K562 (cell line): ENCODE results near the gene SLC40A1. TPM values are rescaled to one million over a fixed set of nuclear protein-coding genes. Genes with fewer than 3 reads are reported as not detected.

Experiments
- BDP1 ChIP-seq: IDR thresholded peaks from 3 replicates; pipeline ENCODE4 v1.6.1; 2011; ENCODE audit not compliant: insufficient read length, insufficient read depth
- CBX1 ChIP-seq: sonication (generic); IDR thresholded peaks from 2 replicates; pipeline ENCODE4 v1.6.1; 2016; ENCODE audit warnings: antibody characterized with exemption, low read depth, mild to moderate bottlenecking
- FOXJ2 ChIP-seq: fragments of 200-800 bp; sonication (Bioruptor generic); IDR thresholded peaks from 2 replicates; pipeline ENCODE4 v1.6.1; 2016; ENCODE audit warnings: missing genetic modification characterization, missing compliant biosample characterization
- HBP1 ChIP-seq: fragments of 450-650 bp; formaldehyde crosslinking; IDR thresholded peaks from 2 replicates; pipeline ENCODE4 v1.4.0; 2022; ENCODE audit warnings: missing genetic modification characterization
- MAX ChIP-seq: sonication (generic); formaldehyde crosslinking; IDR thresholded peaks from 2 replicates; pipeline ENCODE4 v1.9.0; 2022; ENCODE audit warnings: mild to moderate bottlenecking, missing genetic modification reagents
- MBD2 ChIP-seq: sonication (generic); IDR thresholded peaks from 2 replicates; pipeline ENCODE4 v1.6.1; 2016; ENCODE audit warnings: low read depth, borderline replicate concordance
- SRSF1 ChIP-seq: fragments of 200-400 bp; formaldehyde crosslinking; IDR thresholded peaks from 2 replicates; pipeline ENCODE4 v1.6.1; 2017; ENCODE audit warnings: mild to moderate bottlenecking, low read depth, low read length, moderate library complexity
- ZNF121 ChIP-seq: sonication (generic); formaldehyde crosslinking; conservative IDR thresholded peaks from 2 replicates; pipeline ENCODE4 v1.8.0; 2022; ENCODE audit warnings: missing genetic modification reagents
- ZNF764 ChIP-seq: fragments of 250-450 bp; sonication (Bioruptor Pico); IDR thresholded peaks from 2 replicates; pipeline ENCODE4 v1.4.0; 2020; ENCODE audit warnings: low read depth, mild to moderate bottlenecking, moderate library complexity
- ZNF77 ChIP-seq: fragments of 250-450 bp; sonication (Bioruptor Pico); IDR thresholded peaks from 2 replicates; pipeline ENCODE4 v1.5.0; 2020
- polyA plus RNA-seq, 8 experiments: library from polyadenylated mRNA; depleted of rRNA in 4 of 8; stranded (reverse) in 5 of 8; unstranded in 3 of 8; fragments of >200 nt; fragmentation: Nextera tagmentation in 2 of 8; fragmentation: Illumina TruSeq in 1 of 8; extraction: Ambion mirVana in 2 of 8; extraction: Trizol in 1 of 8; gene quantifications; 2 replicates each; pipeline versions ENCODE4 v1.2.1 to v1.2.3, GENCODE V29; 2011 to 2014; ENCODE audit warnings: inconsistent platforms in 1 of 8, missing spikeins in 1 of 8
- total RNA-seq, 7 experiments: library from RNA; depleted of rRNA in 6 of 7; stranded (reverse); fragments of >200 nt in 6 of 7; fragmentation: Illumina TruSeq in 2 of 7; extraction: Trizol in 2 of 7; gene quantifications; 2 replicates each; pipeline versions ENCODE4 v1.2.1 to v1.2.3, GENCODE V29; 2011 to 2021; ENCODE audit warnings: low replicate concordance in 1 of 7
- TF ChIP-seq, protein P1 (sequence below), 2 experiments: IDR thresholded peaks; 2 replicates each; pipeline ENCODE4 v1.6.1; 2012; ENCODE audit warnings: improper control_type of control experiment in 2 of 2, low read depth in 2 of 2, low read length in 2 of 2, borderline replicate concordance in 1 of 2
- TF ChIP-seq, protein P2 (sequence below), 3 experiments: IDR thresholded peaks in 2 of 3; conservative IDR thresholded peaks in 1 of 3; 2 replicates each; pipeline ENCODE4 v1.5.1; 2011 to 2012; ENCODE audit warnings: low read length in 3 of 3, mild to moderate bottlenecking in 3 of 3, control low read depth in 2 of 3, improper control_type of control experiment in 1 of 3, inconsistent platforms in 1 of 3, low read depth in 1 of 3, mixed read lengths in 1 of 3, moderate library complexity in 1 of 3; ENCODE audit not compliant: insufficient read depth in 2 of 3
- TF ChIP-seq, protein P3 (sequence below): sonication (generic); formaldehyde crosslinking; IDR thresholded peaks from 2 replicates; pipeline ENCODE4 v1.8.0; 2022; ENCODE audit warnings: missing genetic modification reagents, mild to moderate bottlenecking, moderate library complexity, borderline replicate concordance
- TF ChIP-seq, protein P4 (sequence below), 3 experiments: fragments of 200-800 bp in 1 of 3; sonication (Bioruptor generic) in 1 of 3; sonication (generic) in 1 of 3; formaldehyde crosslinking in 1 of 3; IDR thresholded peaks; 2 replicates each; pipeline versions ENCODE4 v1.6.1 to v1.8.0; 2016 to 2022; ENCODE audit warnings: mild to moderate bottlenecking in 2 of 3, missing compliant biosample characterization in 2 of 3, missing genetic modification characterization in 2 of 3, missing genetic modification reagents in 1 of 3

SLC40A1 gene
- total and polyA plus RNA-seq, 9 of the 15 experiments (the other 6 are each of a cell fraction or from before 2014, with no cell fraction given), result 42.2 to 95.9 (median 54.9) TPM

DNA sequence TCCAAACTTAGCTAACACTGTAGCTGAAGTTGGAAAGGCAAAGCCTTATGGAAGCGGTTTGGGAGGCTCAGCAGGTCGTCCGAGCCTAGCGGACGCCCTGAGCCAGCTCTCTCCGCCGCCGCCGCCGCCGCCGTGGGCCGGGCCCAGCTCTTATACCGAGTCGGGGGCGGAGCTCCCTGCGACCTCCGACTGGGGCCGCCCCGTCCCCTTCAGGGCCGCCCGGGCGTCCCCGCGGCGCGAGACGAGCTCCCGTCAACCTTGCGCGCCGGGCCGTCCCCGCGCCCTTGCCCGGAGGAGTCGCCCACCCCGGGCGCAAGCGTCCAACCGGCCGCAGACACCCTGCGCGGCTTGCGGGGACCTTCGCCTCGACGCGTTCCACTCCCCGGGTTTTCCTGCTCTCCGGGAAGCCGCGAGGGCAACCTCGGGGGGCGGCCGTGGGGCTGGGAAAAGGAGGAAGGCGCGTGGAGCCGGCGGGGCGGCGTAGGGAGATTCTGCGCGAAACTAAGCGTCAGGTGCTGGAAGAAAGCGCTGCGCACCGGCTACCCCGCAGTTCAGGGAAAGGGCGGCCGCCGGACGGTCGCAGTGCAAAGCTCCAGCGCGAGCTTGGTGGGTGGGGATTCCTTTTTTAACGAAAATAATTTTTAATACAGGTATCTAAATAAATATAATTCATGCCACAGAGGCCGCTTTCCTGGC lies at the start of gene SLC40A1 (continued):
- TF ChIP-seq, protein P1, sequence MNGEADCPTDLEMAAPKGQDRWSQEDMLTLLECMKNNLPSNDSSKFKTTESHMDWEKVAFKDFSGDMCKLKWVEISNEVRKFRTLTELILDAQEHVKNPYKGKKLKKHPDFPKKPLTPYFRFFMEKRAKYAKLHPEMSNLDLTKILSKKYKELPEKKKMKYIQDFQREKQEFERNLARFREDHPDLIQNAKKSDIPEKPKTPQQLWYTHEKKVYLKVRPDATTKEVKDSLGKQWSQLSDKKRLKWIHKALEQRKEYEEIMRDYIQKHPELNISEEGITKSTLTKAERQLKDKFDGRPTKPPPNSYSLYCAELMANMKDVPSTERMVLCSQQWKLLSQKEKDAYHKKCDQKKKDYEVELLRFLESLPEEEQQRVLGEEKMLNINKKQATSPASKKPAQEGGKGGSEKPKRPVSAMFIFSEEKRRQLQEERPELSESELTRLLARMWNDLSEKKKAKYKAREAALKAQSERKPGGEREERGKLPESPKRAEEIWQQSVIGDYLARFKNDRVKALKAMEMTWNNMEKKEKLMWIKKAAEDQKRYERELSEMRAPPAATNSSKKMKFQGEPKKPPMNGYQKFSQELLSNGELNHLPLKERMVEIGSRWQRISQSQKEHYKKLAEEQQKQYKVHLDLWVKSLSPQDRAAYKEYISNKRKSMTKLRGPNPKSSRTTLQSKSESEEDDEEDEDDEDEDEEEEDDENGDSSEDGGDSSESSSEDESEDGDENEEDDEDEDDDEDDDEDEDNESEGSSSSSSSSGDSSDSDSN (IDR thresholded peaks at IDR 0.05; ENCODE audit: borderline replicate concordance in 1 of 2, low read depth in 2 of 2, low read length in 2 of 2), result peak in 1 of 2 experiments; percentile 83; a peak in 3 of 4 replicates
- TF ChIP-seq ZNF764, result no peak
- no peak for TF ChIP-seq BDP1
- peak; percentile 25; the same call in 1 of the 2 replicates for TF ChIP-seq MBD2
- no peak for TF ChIP-seq HBP1 (CRISPR knock-in tag)
- TF ChIP-seq MAX, result 0 out of 2 replicates have a peak, but pooled peaks have one; percentile 26
- TF ChIP-seq, protein P2, sequence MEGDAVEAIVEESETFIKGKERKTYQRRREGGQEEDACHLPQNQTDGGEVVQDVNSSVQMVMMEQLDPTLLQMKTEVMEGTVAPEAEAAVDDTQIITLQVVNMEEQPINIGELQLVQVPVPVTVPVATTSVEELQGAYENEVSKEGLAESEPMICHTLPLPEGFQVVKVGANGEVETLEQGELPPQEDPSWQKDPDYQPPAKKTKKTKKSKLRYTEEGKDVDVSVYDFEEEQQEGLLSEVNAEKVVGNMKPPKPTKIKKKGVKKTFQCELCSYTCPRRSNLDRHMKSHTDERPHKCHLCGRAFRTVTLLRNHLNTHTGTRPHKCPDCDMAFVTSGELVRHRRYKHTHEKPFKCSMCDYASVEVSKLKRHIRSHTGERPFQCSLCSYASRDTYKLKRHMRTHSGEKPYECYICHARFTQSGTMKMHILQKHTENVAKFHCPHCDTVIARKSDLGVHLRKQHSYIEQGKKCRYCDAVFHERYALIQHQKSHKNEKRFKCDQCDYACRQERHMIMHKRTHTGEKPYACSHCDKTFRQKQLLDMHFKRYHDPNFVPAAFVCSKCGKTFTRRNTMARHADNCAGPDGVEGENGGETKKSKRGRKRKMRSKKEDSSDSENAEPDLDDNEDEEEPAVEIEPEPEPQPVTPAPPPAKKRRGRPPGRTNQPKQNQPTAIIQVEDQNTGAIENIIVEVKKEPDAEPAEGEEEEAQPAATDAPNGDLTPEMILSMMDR (IDR thresholded peaks at IDR 0.05 in 2 of 3, conservative IDR thresholded peaks at IDR 0.05 in 1 of 3; ENCODE audit: insufficient read depth in 2 of 3, low read depth in 1 of 3, low read length in 3 of 3), result no peak
- TF ChIP-seq ZNF121, result no peak
- no peak for TF ChIP-seq SRSF1
- TF ChIP-seq ZNF77, result no peak
- TF ChIP-seq CBX1, result peak; percentile 26; the same call in 1 of the 2 replicates
- TF ChIP-seq, protein P3, sequence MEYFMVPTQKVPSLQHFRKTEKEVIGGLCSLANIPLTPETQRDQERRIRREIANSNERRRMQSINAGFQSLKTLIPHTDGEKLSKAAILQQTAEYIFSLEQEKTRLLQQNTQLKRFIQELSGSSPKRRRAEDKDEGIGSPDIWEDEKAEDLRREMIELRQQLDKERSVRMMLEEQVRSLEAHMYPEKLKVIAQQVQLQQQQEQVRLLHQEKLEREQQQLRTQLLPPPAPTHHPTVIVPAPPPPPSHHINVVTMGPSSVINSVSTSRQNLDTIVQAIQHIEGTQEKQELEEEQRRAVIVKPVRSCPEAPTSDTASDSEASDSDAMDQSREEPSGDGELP (CRISPR knock-in tag), result 0 out of 2 replicates have a peak, but pooled peaks have one; percentile 13
- TF ChIP-seq, protein P4, sequence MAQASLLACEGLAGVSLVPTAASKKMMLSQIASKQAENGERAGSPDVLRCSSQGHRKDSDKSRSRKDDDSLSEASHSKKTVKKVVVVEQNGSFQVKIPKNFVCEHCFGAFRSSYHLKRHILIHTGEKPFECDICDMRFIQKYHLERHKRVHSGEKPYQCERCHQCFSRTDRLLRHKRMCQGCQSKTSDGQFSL (CRISPR knock-in tag; IDR thresholded peaks at IDR 0.05), result no peak
- TF ChIP-seq, protein P4 (tag; IDR thresholded peaks at IDR 0.05), result no peak
- TF ChIP-seq FOXJ2 (tag), result no peak
